H1 (cell line): Measurements from ENCODE around the gene CFAP221. TPM values are rescaled to one million over a fixed set of nuclear protein-coding genes. Genes with fewer than 3 reads are reported as not detected.

ENCODE experiments used
- CTCF ChIA-PET: fragments of 300-600 bp; sonication (Branson Sonifier 250); formaldehyde crosslinking; loops from one replicate; lab custom pipeline; 2021; ENCODE audit not compliant: partially characterized antibody; lab: Charles Lee
- POLR2A ChIA-PET: fragments of 300-600 bp; sonication (Branson Sonifier 250); formaldehyde crosslinking; loops from one replicate; lab custom pipeline; 2021; ENCODE audit warnings: inconsistent platforms; ENCODE audit not compliant: partially characterized antibody; lab: Charles Lee
- DNase-seq, 2 experiments: peaks; one replicate each; pipeline versions ENCODE4 v3.0.0 to v3.0.0-alpha.2; 2010 to 2022; ENCODE audit warnings: low spot score in 2 of 2, low read depth in 1 of 2, mixed read lengths in 1 of 2
- FAIRE-seq: peaks from 2 replicates; lab custom pipeline; 2011; peaks lifted over from hg19 to GRCh38; lab: Jason Lieb, UNC
- H2AFZ ChIP-seq: 2 replicates; pipeline ENCODE4 v1.8.1; 2012; ENCODE audit warnings: low read length, inconsistent platforms
- H2AK5ac ChIP-seq: 2 replicates; pipeline ENCODE4 v1.6.1; 2013; ENCODE audit warnings: low read depth, low read length
- H2BK120ac ChIP-seq: replicated peaks from 2 replicates; pipeline ENCODE3; 2013; ENCODE audit warnings: low read depth, low read length, inconsistent platforms
- H2BK12ac ChIP-seq: 2 replicates; pipeline ENCODE4 v1.6.1; 2013; ENCODE audit warnings: low read depth, low read length
- H2BK15ac ChIP-seq: 2 replicates; pipeline ENCODE4 v1.6.1; 2013; ENCODE audit warnings: low read length
- H2BK20ac ChIP-seq: 2 replicates; pipeline ENCODE4 v1.6.1; 2013; ENCODE audit warnings: low read length
- H2BK5ac ChIP-seq: 2 replicates; pipeline ENCODE4 v1.6.1; 2013; ENCODE audit warnings: low read depth, low read length
- H3K14ac ChIP-seq: 2 replicates; pipeline ENCODE4 v1.6.1; 2013; ENCODE audit warnings: inconsistent platforms; ENCODE audit not compliant: insufficient read length
- H3K18ac ChIP-seq: 2 replicates; pipeline ENCODE4 v1.6.1; 2013; ENCODE audit warnings: low read length; ENCODE audit errors: extremely low read depth
- H3K23ac ChIP-seq: 2 replicates; pipeline ENCODE4 v1.6.1; 2013; ENCODE audit warnings: inconsistent platforms; ENCODE audit not compliant: insufficient read length
- H3K23me2 ChIP-seq: 2 replicates; pipeline ENCODE4 v1.6.1; 2013; ENCODE audit warnings: low read depth, low read length
- H3K27ac ChIP-seq: 2 replicates; pipeline ENCODE4 v1.6.1; 2011; ENCODE audit warnings: low read depth, low read length, inconsistent platforms
- H3K27me3 ChIP-seq, 4 experiments: replicated peaks in 1 of 4; 1 replicate in 1 of 4; 2 replicates in 3 of 4; pipeline versions ENCODE4 v1.6.1 to v1.8.1; 2011 to 2013; ENCODE audit warnings: low read length in 3 of 4, mild to moderate bottlenecking in 3 of 4, inconsistent platforms in 2 of 4, mixed read lengths in 2 of 4, moderate library complexity in 1 of 4; ENCODE audit not compliant: control insufficient read depth in 3 of 4, insufficient read depth in 3 of 4; ENCODE audit errors: extremely low read depth in 1 of 4
- H3K36me3 ChIP-seq, 4 experiments: 2 replicates each; pipeline versions ENCODE4 v1.6.1 to v1.8.1; 2011 to 2013; ENCODE audit warnings: mild to moderate bottlenecking in 4 of 4, low read length in 3 of 4, moderate library complexity in 2 of 4, control low read depth in 1 of 4, inconsistent platforms in 1 of 4; ENCODE audit not compliant: insufficient read depth in 4 of 4, control insufficient read depth in 2 of 4
- H3K4ac ChIP-seq: replicated peaks from 2 replicates; pipeline ENCODE3; 2013; ENCODE audit warnings: low read length, low read depth, mixed read lengths, inconsistent platforms; ENCODE audit not compliant: insufficient read length
- H3K4me1 ChIP-seq, 4 experiments: replicated peaks in 1 of 4; 1 replicate in 1 of 4; 2 replicates in 3 of 4; pipeline versions ENCODE4 v1.6.1 to v1.8.1; 2011 to 2013; ENCODE audit warnings: low read length in 3 of 4, inconsistent platforms in 2 of 4, mixed read lengths in 1 of 4; ENCODE audit not compliant: insufficient read depth in 4 of 4, control insufficient read depth in 3 of 4
- H3K4me2 ChIP-seq, 2 experiments: 2 replicates each; pipeline versions ENCODE4 v1.6.1 to v1.8.1; 2011 to 2013; ENCODE audit warnings: low read depth in 2 of 2, low read length in 2 of 2, control low read depth in 1 of 2, inconsistent platforms in 1 of 2, mild to moderate bottlenecking in 1 of 2; ENCODE audit not compliant: insufficient read depth in 1 of 2
- H3K4me3 ChIP-seq, 4 experiments: fragments of 200-600, 300-600 bp in 1 of 4; sonication (generic), shearing (Covaris generic), sonication (Bioruptor Twin) in 1 of 4; 2 replicates each; pipeline versions ENCODE4 v1.5.1 to v1.8.1; 2011 to 2016; ENCODE audit warnings: low read length in 4 of 4, low read depth in 3 of 4, control low read depth in 2 of 4, inconsistent platforms in 2 of 4, mild to moderate bottlenecking in 2 of 4, mixed read lengths in 1 of 4, moderate library complexity in 1 of 4; ENCODE audit not compliant: insufficient read depth in 2 of 4; ENCODE audit errors: extremely low read depth in 1 of 4
- H3K56ac ChIP-seq: replicated peaks from 2 replicates; pipeline ENCODE3; 2013; ENCODE audit warnings: low read depth, mild to moderate bottlenecking, mixed read lengths, low read length, inconsistent platforms; ENCODE audit not compliant: insufficient read length
- H3K79me1 ChIP-seq: 2 replicates; pipeline ENCODE4 v1.6.1; 2013; ENCODE audit warnings: low read depth, low read length, control low read depth
- H3K79me2 ChIP-seq, 2 experiments: 2 replicates each; pipeline versions ENCODE4 v1.6.1 to v1.8.1; 2012 to 2013; ENCODE audit warnings: low read length in 2 of 2, mild to moderate bottlenecking in 2 of 2, inconsistent platforms in 1 of 2; ENCODE audit not compliant: insufficient read depth in 2 of 2, control insufficient read depth in 1 of 2
- H3K9ac ChIP-seq, 4 experiments: replicated peaks in 1 of 4; 1 replicate in 1 of 4; 2 replicates in 3 of 4; pipeline versions ENCODE4 v1.6.1 to v1.8.1; 2011 to 2013; ENCODE audit warnings: low read depth in 3 of 4, low read length in 3 of 4, control low read depth in 2 of 4, mild to moderate bottlenecking in 2 of 4, moderate library complexity in 2 of 4, inconsistent platforms in 1 of 4; ENCODE audit errors: extremely low read depth in 1 of 4
- H3K9me3 ChIP-seq, 2 experiments: 2 replicates each; pipeline versions ENCODE4 v1.6.1 to v1.8.1; 2012 to 2013; ENCODE audit warnings: mild to moderate bottlenecking in 2 of 2, moderate library complexity in 2 of 2, control low read depth in 1 of 2, inconsistent platforms in 1 of 2, low read depth in 1 of 2, low read length in 1 of 2, mixed read lengths in 1 of 2; ENCODE audit not compliant: insufficient read depth in 2 of 2
- H4K20me1 ChIP-seq, 2 experiments: replicated peaks in 1 of 2; 2 replicates each; pipeline versions ENCODE3 to v1.8.1; 2011 to 2013; ENCODE audit warnings: inconsistent platforms in 2 of 2, low read length in 2 of 2, mild to moderate bottlenecking in 1 of 2; ENCODE audit not compliant: insufficient read depth in 2 of 2, control insufficient read depth in 1 of 2
- H4K5ac ChIP-seq: 2 replicates; pipeline ENCODE4 v1.6.1; 2013; ENCODE audit warnings: low read length, low read depth, mixed read lengths, inconsistent platforms; ENCODE audit not compliant: insufficient read length
- H4K8ac ChIP-seq: 2 replicates; pipeline ENCODE4 v1.8.0; 2013; ENCODE audit warnings: mild to moderate bottlenecking, moderate library complexity, low read length, inconsistent platforms; ENCODE audit not compliant: insufficient read depth; ENCODE audit errors: extremely low read depth
- H4K91ac ChIP-seq: replicated peaks from 2 replicates; pipeline ENCODE3; 2013; ENCODE audit warnings: low read length, mixed read lengths, inconsistent platforms; ENCODE audit not compliant: insufficient read length
- SP2 ChIP-seq: IDR thresholded peaks from 2 replicates; pipeline ENCODE4 v1.6.1; 2012; ENCODE audit warnings: mild to moderate bottlenecking, low read length, inconsistent platforms
- WGBS, 2 experiments: shearing (Covaris generic) in 1 of 2; methylation state at CpG; one replicate each; pipeline versions ENCODE4 v1.1.6 to v1.1.7; 2013 to 2015; ENCODE audit warnings: low lambda C conversion rate in 2 of 2, mixed read lengths in 2 of 2, inconsistent platforms in 1 of 2, low coverage in 1 of 2, missing lambda C conversion rate in 1 of 2; ENCODE audit not compliant: insufficient replicate concordance in 2 of 2, insufficient coverage in 1 of 2, insufficient read length in 1 of 2; ENCODE audit errors: extremely low coverage in 1 of 2, missing lambda C conversion rate in 1 of 2; 5-methylcytosine and 5-hydroxymethylcytosine counted together
- polyA plus RNA-seq, 7 experiments: library from polyadenylated mRNA; depleted of rRNA in 3 of 7; stranded (reverse) in 5 of 7; unstranded in 2 of 7; fragments of >200 nt in 5 of 7; fragments of 200-250 nt in 2 of 7; gene quantifications; 1 replicate in 5 of 7; 2 replicates in 1 of 7; 4 replicates in 1 of 7; pipeline versions ENCODE4 v1.2.1 to v1.2.3, GENCODE V29; 2011 to 2013; ENCODE audit warnings: missing spikeins in 2 of 7, mixed read lengths in 2 of 7
- total RNA-seq: library from RNA; stranded (reverse); fragmentation: NEBNext Ultra II Directional; extraction: Animal tissue kit (Norgen Biotek cat#: 25700); gene quantifications from 2 replicates; pipeline ENCODE4 v1.2.1, GENCODE V29; 2021

The CFAP221 gene
- total and polyA plus RNA-seq, 2 of the 8 experiments (the other 6 are each of a cell fraction or from before 2014, with no cell fraction given): 0.14 to 0.71 TPM

DNA sequence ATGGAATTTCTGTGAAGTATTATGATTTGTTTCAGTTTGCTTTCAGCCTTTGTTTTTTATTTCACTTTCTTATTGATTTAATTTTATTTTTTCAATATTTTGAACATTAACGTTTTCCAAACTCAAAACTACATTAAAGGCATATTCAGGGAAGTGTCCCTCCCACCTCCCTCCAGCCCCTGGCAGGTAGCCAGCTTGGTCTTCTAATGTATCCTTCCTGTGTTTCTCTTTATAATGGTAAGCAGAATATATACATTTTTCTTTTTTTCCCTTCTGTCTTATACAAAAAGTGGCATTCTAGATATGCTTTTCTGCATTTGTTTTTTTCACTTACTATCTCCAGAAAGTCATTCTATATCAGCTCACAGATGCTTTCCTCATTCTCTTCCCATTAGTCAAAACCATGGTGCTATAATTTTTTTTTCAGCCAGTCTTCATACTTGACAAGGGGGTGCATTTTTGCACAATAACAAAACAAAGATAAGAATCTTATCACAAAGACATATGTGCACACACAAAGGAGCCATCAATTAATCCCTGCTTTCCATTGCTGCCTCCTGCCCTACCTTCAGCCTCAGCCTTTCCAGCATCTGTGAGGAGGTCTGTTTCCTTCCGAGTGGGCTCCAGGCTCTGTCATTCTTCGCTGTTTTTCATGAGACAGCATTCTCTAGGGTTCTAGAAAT is 101.1 kb downstream of the CFAP221 start:
- H2BK12ac ChIP-seq: no peak overlapping the region
- POLR2A ChIA-PET: no interaction called here
- H3K23ac ChIP-seq: no peak overlapping the region
- DNase-seq (no peak), FAIRE-seq (no peak)
- H4K8ac ChIP-seq: no peak overlapping the region
- H3K4me1 ChIP-seq: no peaks in the 10 kb centered on the region
- H3K9ac ChIP-seq: no peak overlapping the region
- no peak overlapping the region for H2AK5ac ChIP-seq
- no peak overlapping the region for H2BK5ac ChIP-seq
- no peak overlapping the region for H2BK15ac ChIP-seq
- H3K23me2 ChIP-seq: no peaks in the 10 kb centered on the region
- no peak overlapping the region for H2BK120ac ChIP-seq
- no peaks in the 10 kb centered on the region for H3K9me3 ChIP-seq
- no peak overlapping the region for H2BK20ac ChIP-seq
- WGBS, 2 experiments: 84% methylated on average over 3 of the region's 3 CpGs; no CpG with 5 or more reads in 1 of the 2 experiments
- no peak overlapping the region for H4K5ac ChIP-seq
- no peak overlapping the region for H3K14ac ChIP-seq
- H2AFZ ChIP-seq: no peak overlapping the region
- H3K4me2 ChIP-seq: no peak overlapping the region
- H3K4me3 ChIP-seq: no peak overlapping the region
- H3K56ac ChIP-seq: no peak overlapping the region
- no peaks in the 10 kb centered on the region for H4K20me1 ChIP-seq
- H3K79me2 ChIP-seq: no peaks in the 10 kb centered on the region
- no peak overlapping the region for H3K4ac ChIP-seq
- no peak overlapping the region for H3K27ac ChIP-seq
- H4K91ac ChIP-seq: no peak overlapping the region
- no peak for TF ChIP-seq SP2
- no peaks in the 10 kb centered on the region for H3K79me1 ChIP-seq
- H3K18ac ChIP-seq: no peak overlapping the region
- H3K36me3 ChIP-seq: no peaks in the 10 kb centered on the region
- H3K27me3 ChIP-seq: no peaks in the 10 kb centered on the region; a peak in 1 of 7 replicates
- CTCF ChIA-PET: interaction anchor here (1.0 to 1.2 kb wide), 2 partner anchors 15 to 157 kb away, joined by 3 to 6 read pairs; no protein-coding TSS in a partner anchor
